ENCODE results near the gene SH3PXD2A.

Gene SH3PXD2A

GRCh38 chr10:103597003-103597402 lies 258.4 kb downstream of the SH3PXD2A start:
- no peaks in the 10 kb centered on the region; the same call in 1 of the 2 replicates for H3K4me1 ChIP-seq (ENCODE audit: control insufficient read depth, insufficient read depth, low read length)
- H3K27me3 ChIP-seq (ENCODE audit: control insufficient read depth, insufficient read depth, low read length) = no peaks in the 10 kb centered on the region
- H3K27ac ChIP-seq (ENCODE audit: low read length) = no peak overlapping the region
- no peaks in the 10 kb centered on the region for H3K9me3 ChIP-seq (ENCODE audit: control insufficient read depth, insufficient read depth, low read length)
- H3K36me3 ChIP-seq (ENCODE audit: control insufficient read depth, insufficient read depth, low read length) = no peaks in the 10 kb centered on the region
- WGBS (ENCODE audit: insufficient coverage, insufficient read length) = no CpG with 5 or more reads among the region's 6 CpGs
- no peak overlapping the region for H3K4me3 ChIP-seq (ENCODE audit: low read length)
- no peak for DNase-seq (ENCODE audit: low read depth, low spot score)

- Histone ChIP-seq H3K4me3 (ENCODE audit: low read length) (no peak overlapping the region), H3K27ac (ENCODE audit: low read length) (no peak overlapping the region), H3K4me1 (ENCODE audit: control insufficient read depth, insufficient read depth, low read length) (no peaks in the 10 kb centered on the region; the same call in 1 of the 2 replicates), H3K36me3 (ENCODE audit: control insufficient read depth, insufficient read depth, low read length) (no peaks in the 10 kb centered on the region), H3K27me3 (ENCODE audit: control insufficient read depth, insufficient read depth, low read length) (no peaks in the 10 kb centered on the region), H3K9me3 (ENCODE audit: control insufficient read depth, insufficient read depth, low read length) (no peaks in the 10 kb centered on the region)
- no peak for DNase-seq (ENCODE audit: low read depth, low spot score)
- no CpG with 5 or more reads among the region's 4 CpGs for WGBS (ENCODE audit: insufficient coverage, insufficient read length)
These were observed 259.2 kb downstream of the SH3PXD2A start for GRCh38 chr10:103595933-103596726.

GRCh38 chr10:103593022-103593570 lies 262.3 kb downstream of the SH3PXD2A start:
- Histone ChIP-seq H3K36me3 (ENCODE audit: control insufficient read depth, insufficient read depth, low read length) (no peaks in the 10 kb centered on the region), H3K27ac (ENCODE audit: low read length) (no peak overlapping the region), H3K4me1 (ENCODE audit: control insufficient read depth, insufficient read depth, low read length) (no peaks in the 10 kb centered on the region; the same call in 1 of the 2 replicates), H3K9me3 (ENCODE audit: control insufficient read depth, insufficient read depth, low read length) (no peaks in the 10 kb centered on the region), H3K27me3 (ENCODE audit: control insufficient read depth, insufficient read depth, low read length) (no peaks in the 10 kb centered on the region), H3K4me3 (ENCODE audit: low read length) (no peak overlapping the region)
- no peak for DNase-seq (ENCODE audit: low read depth, low spot score)
- WGBS (ENCODE audit: insufficient coverage, insufficient read length) = no CpG with 5 or more reads among the region's 3 CpGs

GRCh38 chr10:103592186-103593021 lies 263.0 kb downstream of the SH3PXD2A start:
- no peak overlapping the region for H3K4me3 ChIP-seq (ENCODE audit: low read length)
- peak; percentile 39 for DNase-seq (ENCODE audit: low read depth, low spot score)

GRCh38 chr10:103590744-103591291 lies 264.6 kb downstream of the SH3PXD2A start:
- H3K27ac ChIP-seq (ENCODE audit: low read length) = no peak overlapping the region

More at GRCh38 chr10:103592186-103593021, 263.0 kb downstream of the SH3PXD2A start:
- Histone ChIP-seq H3K4me1 (ENCODE audit: control insufficient read depth, insufficient read depth, low read length) (no peaks in the 10 kb centered on the region; the same call in 1 of the 2 replicates), H3K27me3 (ENCODE audit: control insufficient read depth, insufficient read depth, low read length) (no peaks in the 10 kb centered on the region), H3K36me3 (ENCODE audit: control insufficient read depth, insufficient read depth, low read length) (no peaks in the 10 kb centered on the region), H3K27ac (ENCODE audit: low read length) (no peak overlapping the region), H3K9me3 (ENCODE audit: control insufficient read depth, insufficient read depth, low read length) (no peaks in the 10 kb centered on the region)
- WGBS (ENCODE audit: insufficient coverage, insufficient read length) = no CpG with 5 or more reads among the region's 15 CpGs

GRCh38 chr10:103590060-103590459 lies 265.3 kb downstream of the SH3PXD2A start:
- no CpG with 5 or more reads among the region's 20 CpGs for WGBS (ENCODE audit: insufficient coverage, insufficient read length)

More at GRCh38 chr10:103590744-103591291, 264.6 kb downstream of the SH3PXD2A start:
- Histone ChIP-seq H3K4me1 (ENCODE audit: control insufficient read depth, insufficient read depth, low read length) (no peaks in the 10 kb centered on the region; the same call in 1 of the 2 replicates), H3K36me3 (ENCODE audit: control insufficient read depth, insufficient read depth, low read length) (no peaks in the 10 kb centered on the region), H3K9me3 (ENCODE audit: control insufficient read depth, insufficient read depth, low read length) (no peaks in the 10 kb centered on the region), H3K27me3 (ENCODE audit: control insufficient read depth, insufficient read depth, low read length) (no peaks in the 10 kb centered on the region), H3K4me3 (ENCODE audit: low read length) (no peak overlapping the region)
- DNase-seq (ENCODE audit: low read depth, low spot score) = no peak
- no CpG with 5 or more reads among the region's 6 CpGs for WGBS (ENCODE audit: insufficient coverage, insufficient read length)

GRCh38 chr10:103589074-103589630 lies 266.2 kb downstream of the SH3PXD2A start:
- no peak overlapping the region for H3K27ac ChIP-seq (ENCODE audit: low read length)
- WGBS (ENCODE audit: insufficient coverage, insufficient read length) = no CpG with 5 or more reads among the region's 15 CpGs
- H3K4me1 ChIP-seq (ENCODE audit: control insufficient read depth, insufficient read depth, low read length) = no peaks in the 10 kb centered on the region; the same call in 1 of the 2 replicates
- peaks cover under 1% of the 10 kb centered on the region; the same call in 1 of the 2 replicates for H3K27me3 ChIP-seq (ENCODE audit: control insufficient read depth, insufficient read depth, low read length)
- no peaks in the 10 kb centered on the region for H3K36me3 ChIP-seq (ENCODE audit: control insufficient read depth, insufficient read depth, low read length)
- no peak for DNase-seq (ENCODE audit: low read depth, low spot score)
- no peak overlapping the region for H3K4me3 ChIP-seq (ENCODE audit: low read length)
- no peaks in the 10 kb centered on the region for H3K9me3 ChIP-seq (ENCODE audit: control insufficient read depth, insufficient read depth, low read length)

More at GRCh38 chr10:103590060-103590459, 265.3 kb downstream of the SH3PXD2A start:
- H3K4me3 ChIP-seq (ENCODE audit: low read length) = no peak overlapping the region
- H3K4me1 ChIP-seq (ENCODE audit: control insufficient read depth, insufficient read depth, low read length) = no peaks in the 10 kb centered on the region; the same call in 1 of the 2 replicates
- H3K27me3 ChIP-seq (ENCODE audit: control insufficient read depth, insufficient read depth, low read length) = no peaks in the 10 kb centered on the region; the same call in 1 of the 2 replicates
- no peaks in the 10 kb centered on the region for H3K36me3 ChIP-seq (ENCODE audit: control insufficient read depth, insufficient read depth, low read length)
- H3K9me3 ChIP-seq (ENCODE audit: control insufficient read depth, insufficient read depth, low read length) = no peaks in the 10 kb centered on the region
- no peak overlapping the region for H3K27ac ChIP-seq (ENCODE audit: low read length)
- DNase-seq (ENCODE audit: low read depth, low spot score) = no peak

- Histone ChIP-seq H3K4me1 (ENCODE audit: control insufficient read depth, insufficient read depth, low read length) (no peaks in the 10 kb centered on the region; the same call in 1 of the 2 replicates), H3K9me3 (ENCODE audit: control insufficient read depth, insufficient read depth, low read length) (no peaks in the 10 kb centered on the region), H3K36me3 (ENCODE audit: control insufficient read depth, insufficient read depth, low read length) (no peaks in the 10 kb centered on the region), H3K27me3 (ENCODE audit: control insufficient read depth, insufficient read depth, low read length) (peaks cover 4% of the 10 kb centered on the region; the same call in 1 of the 2 replicates), H3K27ac (ENCODE audit: low read length) (no peak overlapping the region), H3K4me3 (ENCODE audit: low read length) (no peak overlapping the region)
- no peak for DNase-seq (ENCODE audit: low read depth, low spot score)
These were observed 268.3 kb downstream of the SH3PXD2A start for GRCh38 chr10:103587073-103587472.

- Histone ChIP-seq H3K4me1 (ENCODE audit: control insufficient read depth, insufficient read depth, low read length) (no peaks in the 10 kb centered on the region), H3K4me3 (ENCODE audit: low read length) (peak overlapping the region; percentile 19; the same call in 1 of the 2 replicates), H3K9me3 (ENCODE audit: control insufficient read depth, insufficient read depth, low read length) (no peaks in the 10 kb centered on the region), H3K27ac (ENCODE audit: low read length) (no peak overlapping the region), H3K27me3 (ENCODE audit: control insufficient read depth, insufficient read depth, low read length) (peaks cover 4% of the 10 kb centered on the region; the same call in 1 of the 2 replicates), H3K36me3 (ENCODE audit: control insufficient read depth, insufficient read depth, low read length) (no peaks in the 10 kb centered on the region)
- WGBS (ENCODE audit: insufficient coverage, insufficient read length) = no CpG with 5 or more reads among the region's 32 CpGs
- no peak for DNase-seq (ENCODE audit: low read depth, low spot score)
These were observed 270.4 kb downstream of the SH3PXD2A start for GRCh38 chr10:103585011-103585405.

All from iPS DF 6.9 (cell line).